Spleen (tissue), 11 donors: ENCODE measurements around the gene ARRDC4. TPM values are rescaled to one million over a fixed set of nuclear protein-coding genes. Genes with fewer than 3 reads are reported as not detected.

ENCODE experiments used
- DNase-seq: peaks from one replicate; pipeline ENCODE4 v3.0.0-alpha.2; 2020
- H3K27ac ChIP-seq, 8 donors: fragments of 200-600 bp; sonication (generic) in 7 of 8; 1 replicate in 4 of 8; 2 replicates in 4 of 8; pipeline versions ENCODE4 v1.5.0 to v1.8.0; 2016 to 2021; ENCODE audit warnings: inconsistent platforms in 4 of 8, mild to moderate bottlenecking in 4 of 8, moderate library complexity in 1 of 8
- H3K27me3 ChIP-seq, 7 donors: fragments of 200-600 bp; sonication (generic) in 6 of 7; replicated peaks in 1 of 7; 1 replicate in 4 of 7; 2 replicates in 3 of 7; pipeline versions ENCODE4 v1.5.0 to v1.8.0; 2016 to 2021; ENCODE audit warnings: inconsistent platforms in 3 of 7, mild to moderate bottlenecking in 1 of 7
- H3K36me3 ChIP-seq, 6 donors: fragments of 200-600 bp; sonication (generic) in 5 of 6; 1 replicate in 4 of 6; 2 replicates in 2 of 6; pipeline versions ENCODE4 v1.5.0 to v1.8.0; 2016 to 2021; ENCODE audit warnings: inconsistent platforms in 2 of 6
- H3K4me1 ChIP-seq, 6 donors: fragments of 200-600 bp; sonication (generic) in 5 of 6; 1 replicate in 3 of 6; 2 replicates in 3 of 6; pipeline versions ENCODE4 v1.5.0 to v1.8.0; 2016 to 2021; ENCODE audit warnings: inconsistent platforms in 3 of 6
- H3K4me3 ChIP-seq, 8 donors: fragments of 200-600 bp; sonication (generic) in 7 of 8; 1 replicate in 4 of 8; 2 replicates in 4 of 8; pipeline versions ENCODE4 v1.5.0 to v1.8.0; 2016 to 2021; ENCODE audit warnings: inconsistent platforms in 4 of 8, mild to moderate bottlenecking in 4 of 8, moderate library complexity in 2 of 8
- H3K9me3 ChIP-seq, 8 donors: fragments of 200-600 bp; sonication (generic) in 7 of 8; 1 replicate in 4 of 8; 2 replicates in 4 of 8; pipeline versions ENCODE4 v1.5.0 to v1.8.0; 2016 to 2021; ENCODE audit warnings: inconsistent platforms in 4 of 8
- POLR2A ChIP-seq, 3 donors: fragments of 450-650 bp; IDR thresholded peaks; one replicate each; pipeline ENCODE4 v1.5.1; 2017; ENCODE audit warnings: antibody characterized with exemption in 3 of 3, mild to moderate bottlenecking in 1 of 3
- POLR2AphosphoS5 ChIP-seq, 3 donors: sonication (generic); formaldehyde crosslinking; IDR thresholded peaks; one replicate each; pipeline ENCODE4 v1.5.1; 2017; ENCODE audit warnings: antibody characterized with exemption in 3 of 3
- WGBS, 5 donors: extraction: QIAGEN DNeasy Blood & Tissue Kit in 3 of 5; methylation state at CpG; one replicate each; pipeline versions ENCODE4 v1.1.5 to v1.1.7; 2013 to 2018; 5-methylcytosine and 5-hydroxymethylcytosine counted together
- intact Hi-C: fragments of 100-400 bp; cut with DNase I; formaldehyde crosslinking; loops from one replicate; pipeline ENCODE4 v1.15.0; 2023; ENCODE audit warnings: low total_unique reads
- polyA plus RNA-seq, 3 donors: library from polyadenylated mRNA; stranded (reverse); fragments of 200-250 nt; gene quantifications; one replicate each; pipeline ENCODE4 v1.2.1, GENCODE V29; 2013
- total RNA-seq, 7 donors: library from RNA; depleted of rRNA in 3 of 7; stranded (reverse); fragments of >200 nt in 3 of 7; fragmentation: NEBNext Ultra II Directional in 4 of 7; extraction: Animal tissue kit (Norgen Biotek cat#: 25700) in 4 of 7; gene quantifications; one replicate each; pipeline versions ENCODE4 v1.1.0 to v1.2.1, GENCODE V29; 2016 to 2021
- TF ChIP-seq, protein P1 (sequence below), 11 experiments: fragments of 200-600 bp in 7 of 11; fragments of 450-650 bp in 4 of 11; sonication (generic) in 4 of 11; IDR thresholded peaks in 8 of 11; conservative IDR thresholded peaks in 3 of 11; 1 replicate in 7 of 11; 2 replicates in 4 of 11; pipeline versions ENCODE4 v1.4.0 to v1.8.0; 2016 to 2021; ENCODE audit warnings: antibody characterized with exemption in 11 of 11, inconsistent platforms in 4 of 11, mild to moderate bottlenecking in 1 of 11
- donor health status: healthy with polysubstance abuse.
- donor health status: DM: no; HTN: no; CAD: no; lungs with moderate emphysema.
- donor health status: DM: no; HTN: no; CAD: no.
- donor health status: Bipolar disorder and iron deficiency.
- donor health status: healthy.
- donor health status: DM: no; HTN: no; CAD: no.
- donor health status: DM: yes; HTN: yes; CAD: no.

Gene ARRDC4
- total and polyA plus RNA-seq, 10 donors: 7.7 to 24.2 (median 14.4) TPM

DNA sequence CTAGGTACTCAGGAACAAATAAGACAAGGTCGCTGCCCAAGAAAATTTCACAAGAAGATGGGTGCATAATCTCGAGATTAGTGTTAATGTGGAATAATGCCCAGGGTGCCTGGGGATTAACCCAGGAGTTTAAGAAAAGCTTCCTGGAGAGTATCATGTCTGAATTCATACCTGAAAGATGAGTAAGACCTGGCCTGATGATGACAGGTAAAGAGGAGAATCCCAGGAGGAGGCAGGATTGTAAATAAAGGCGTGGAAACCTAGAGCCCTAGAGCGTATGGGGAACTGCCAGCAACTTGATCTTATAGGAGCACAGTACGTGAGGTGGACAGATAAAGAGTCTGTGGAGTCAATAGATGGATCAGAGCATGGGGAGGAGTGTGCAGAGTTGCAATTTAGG is 43.0 kb downstream of the ARRDC4 start:
- no peaks in the 10 kb centered on the region for H3K4me1 ChIP-seq
- no peak overlapping the region for H3K27ac ChIP-seq
- no peak overlapping the region for H3K4me3 ChIP-seq
- intact Hi-C loops: no loop called here
- no peaks in the 10 kb centered on the region for H3K9me3 ChIP-seq
- DNase-seq: no peak
- no peaks in the 10 kb centered on the region for H3K27me3 ChIP-seq
- H3K36me3 ChIP-seq: no peaks in the 10 kb centered on the region
- TF ChIP-seq, protein P1, sequence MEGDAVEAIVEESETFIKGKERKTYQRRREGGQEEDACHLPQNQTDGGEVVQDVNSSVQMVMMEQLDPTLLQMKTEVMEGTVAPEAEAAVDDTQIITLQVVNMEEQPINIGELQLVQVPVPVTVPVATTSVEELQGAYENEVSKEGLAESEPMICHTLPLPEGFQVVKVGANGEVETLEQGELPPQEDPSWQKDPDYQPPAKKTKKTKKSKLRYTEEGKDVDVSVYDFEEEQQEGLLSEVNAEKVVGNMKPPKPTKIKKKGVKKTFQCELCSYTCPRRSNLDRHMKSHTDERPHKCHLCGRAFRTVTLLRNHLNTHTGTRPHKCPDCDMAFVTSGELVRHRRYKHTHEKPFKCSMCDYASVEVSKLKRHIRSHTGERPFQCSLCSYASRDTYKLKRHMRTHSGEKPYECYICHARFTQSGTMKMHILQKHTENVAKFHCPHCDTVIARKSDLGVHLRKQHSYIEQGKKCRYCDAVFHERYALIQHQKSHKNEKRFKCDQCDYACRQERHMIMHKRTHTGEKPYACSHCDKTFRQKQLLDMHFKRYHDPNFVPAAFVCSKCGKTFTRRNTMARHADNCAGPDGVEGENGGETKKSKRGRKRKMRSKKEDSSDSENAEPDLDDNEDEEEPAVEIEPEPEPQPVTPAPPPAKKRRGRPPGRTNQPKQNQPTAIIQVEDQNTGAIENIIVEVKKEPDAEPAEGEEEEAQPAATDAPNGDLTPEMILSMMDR (IDR thresholded peaks at IDR 0.05 in 8 of 11, conservative IDR thresholded peaks at IDR 0.05 in 3 of 11): no peak
- no peak for TF ChIP-seq POLR2AphosphoS5 (IDR thresholded peaks at IDR 0.05)
- TF ChIP-seq POLR2A (IDR thresholded peaks at IDR 0.05): no peak
- 84 to 93% (median 90%) methylated on average over 5 of the region's 5 CpGs for WGBS, 5 donors

DNA sequence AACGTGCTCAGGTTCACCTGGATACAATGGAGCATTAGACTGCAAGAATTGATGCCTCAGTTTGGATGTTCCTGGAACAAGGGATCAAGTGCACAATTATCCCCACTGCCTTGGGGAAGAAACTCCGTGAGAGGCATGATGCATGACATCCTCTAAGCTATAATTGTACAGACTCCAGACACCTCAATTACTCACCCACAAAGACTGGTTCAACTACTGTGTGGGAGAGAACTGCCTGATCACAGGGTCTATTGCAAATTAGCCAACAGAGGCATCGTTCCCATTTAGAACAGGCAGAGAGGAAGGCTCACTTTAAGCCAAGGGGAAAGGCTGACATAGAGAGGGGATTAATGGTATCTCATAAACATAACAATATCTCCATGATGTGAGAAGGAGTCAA is 43.5 kb downstream of the ARRDC4 start:
- H3K27ac ChIP-seq: no peak overlapping the region
- no peaks in the 10 kb centered on the region for H3K4me1 ChIP-seq
- no peak for DNase-seq
- H3K27me3 ChIP-seq: no peaks in the 10 kb centered on the region
- no peaks in the 10 kb centered on the region for H3K9me3 ChIP-seq
- TF ChIP-seq, protein P1 (IDR thresholded peaks at IDR 0.05 in 8 of 11, conservative IDR thresholded peaks at IDR 0.05 in 3 of 11): no peak
- no peak for TF ChIP-seq POLR2A (IDR thresholded peaks at IDR 0.05)
- H3K4me3 ChIP-seq: no peak overlapping the region
- WGBS, 5 donors: 69 to 73% (median 70%) methylated on average over 3 of the region's 3 CpGs
- H3K36me3 ChIP-seq: no peaks in the 10 kb centered on the region
- intact Hi-C loops: no loop called here

- H3K4me1 ChIP-seq: no peaks in the 10 kb centered on the region
- intact Hi-C loops: no loop called here
- no peak overlapping the region for H3K4me3 ChIP-seq
- 68 to 86% (median 76%) methylated on average over 9 of the region's 9 CpGs for WGBS, 5 donors
- DNase-seq: no peak
- H3K9me3 ChIP-seq: no peaks in the 10 kb centered on the region
- TF ChIP-seq POLR2A (IDR thresholded peaks at IDR 0.05): no peak
- TF ChIP-seq, protein P1 (IDR thresholded peaks at IDR 0.05 in 8 of 11, conservative IDR thresholded peaks at IDR 0.05 in 3 of 11): no peak
- no peak for TF ChIP-seq POLR2AphosphoS5 (IDR thresholded peaks at IDR 0.05)
- H3K27me3 ChIP-seq: no peaks in the 10 kb centered on the region
- H3K27ac ChIP-seq: no peak overlapping the region
- H3K36me3 ChIP-seq: no peaks in the 10 kb centered on the region
Observed at GRCh38 chr15:98005659-98006058, 45.2 kb downstream of the ARRDC4 start.

DNA sequence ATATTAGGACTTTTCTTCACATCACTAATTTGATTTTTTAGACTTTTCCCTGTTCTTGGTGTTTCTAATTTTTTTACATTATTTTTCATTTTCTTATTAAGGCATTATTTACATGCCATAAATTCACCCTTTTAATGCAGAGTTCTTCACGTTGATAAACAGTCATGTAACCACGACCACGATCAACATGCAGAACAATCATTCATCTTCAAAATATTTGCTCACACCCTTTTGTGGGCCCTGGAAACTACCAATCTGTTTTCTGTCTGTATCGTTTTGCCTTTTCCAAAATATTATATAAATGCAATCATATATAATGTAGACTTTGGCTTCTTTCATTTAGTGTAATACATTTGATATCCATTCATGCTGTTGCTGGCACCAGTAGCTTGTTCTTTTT is 48.7 kb downstream of the ARRDC4 start:
- Histone ChIP-seq H3K9me3 (no peaks in the 10 kb centered on the region), H3K36me3 (no peaks in the 10 kb centered on the region), H3K27ac (no peak overlapping the region), H3K4me3 (no peak overlapping the region), H3K27me3 (no peaks in the 10 kb centered on the region), H3K4me1 (no peaks in the 10 kb centered on the region)
- no peak for TF ChIP-seq POLR2AphosphoS5 (IDR thresholded peaks at IDR 0.05)
- TF ChIP-seq, protein P1 (IDR thresholded peaks at IDR 0.05 in 8 of 11, conservative IDR thresholded peaks at IDR 0.05 in 3 of 11): no peak
- TF ChIP-seq POLR2A (IDR thresholded peaks at IDR 0.05): no peak
- intact Hi-C loops: no loop called here
- no peak for DNase-seq
- 65 to 76% (median 68%) methylated on average over 4 of the region's 4 CpGs for WGBS, 5 donors
